H9 (cell line): ENCODE measurements around the gene ZFPL1. TPM values are rescaled to one million over a fixed set of nuclear protein-coding genes. Genes with fewer than 3 reads are reported as not detected.

Experiments used
- DNase-seq: peaks from one replicate; pipeline ENCODE4 v3.0.0-alpha.2; 2017
- H2AFZ ChIP-seq: one replicate; pipeline ENCODE4 v1.6.1; 2013; ENCODE audit warnings: mild to moderate bottlenecking, low read length, control low read depth, moderate library complexity
- H2AK5ac ChIP-seq: 2 replicates; pipeline ENCODE4 v1.6.1; 2013; ENCODE audit warnings: low read length, control low read depth, mixed read lengths; ENCODE audit not compliant: insufficient read length
- H2BK120ac ChIP-seq: one replicate; pipeline ENCODE4 v1.6.1; 2013; ENCODE audit warnings: low read depth, mild to moderate bottlenecking, low read length, control low read depth, inconsistent platforms; ENCODE audit not compliant: poor library complexity, severe bottlenecking
- H2BK12ac ChIP-seq: 2 replicates; pipeline ENCODE4 v1.6.1; 2013; ENCODE audit warnings: low read length, control low read depth, mixed read lengths, low read depth; ENCODE audit not compliant: insufficient read length
- H2BK15ac ChIP-seq: 2 replicates; pipeline ENCODE4 v1.6.1; 2013; ENCODE audit warnings: low read depth, low read length, control low read depth
- H2BK20ac ChIP-seq: one replicate; pipeline ENCODE4 v1.6.1; 2013; ENCODE audit warnings: low read depth, mild to moderate bottlenecking, low read length, control low read depth, inconsistent platforms; ENCODE audit not compliant: poor library complexity, severe bottlenecking
- H2BK5ac ChIP-seq: 2 replicates; pipeline ENCODE4 v1.6.1; 2013; ENCODE audit warnings: low read length, control low read depth, mixed read lengths; ENCODE audit not compliant: insufficient read length
- H3K14ac ChIP-seq: 2 replicates; pipeline ENCODE4 v1.6.1; 2013; ENCODE audit warnings: low read length, control low read depth; ENCODE audit not compliant: insufficient read depth
- H3K18ac ChIP-seq: 2 replicates; pipeline ENCODE4 v1.6.1; 2013; ENCODE audit warnings: low read depth, mild to moderate bottlenecking, mixed read lengths, low read length, control low read depth; ENCODE audit not compliant: insufficient read length
- H3K23ac ChIP-seq: 2 replicates; pipeline ENCODE4 v1.6.1; 2013; ENCODE audit warnings: low read length, control low read depth, mixed read lengths, low read depth; ENCODE audit not compliant: insufficient read length
- H3K23me2 ChIP-seq: 2 replicates; pipeline ENCODE4 v1.6.1; 2013; ENCODE audit warnings: low read depth, mild to moderate bottlenecking, mixed read lengths, low read length, control low read depth; ENCODE audit not compliant: insufficient read length, poor library complexity, severe bottlenecking
- H3K27ac ChIP-seq: 2 replicates; pipeline ENCODE4 v1.5.1; 2013; ENCODE audit warnings: low read length, control low read depth, mixed read lengths, low read depth; ENCODE audit not compliant: insufficient read length
- H3K27me3 ChIP-seq: 2 replicates; pipeline ENCODE4 v1.6.1; 2013; ENCODE audit warnings: low read length, control low read depth, inconsistent platforms; ENCODE audit not compliant: insufficient read depth
- H3K4ac ChIP-seq: 2 replicates; pipeline ENCODE4 v1.6.1; 2013; ENCODE audit warnings: low read depth, mild to moderate bottlenecking, control low read depth, inconsistent platforms, low read length, moderate library complexity
- H3K4me1 ChIP-seq: 2 replicates; pipeline ENCODE4 v1.6.1; 2013; ENCODE audit warnings: low read length, control low read depth, inconsistent platforms; ENCODE audit not compliant: insufficient read depth
- H3K4me2 ChIP-seq: 2 replicates; pipeline ENCODE4 v1.6.1; 2013; ENCODE audit warnings: low read length, control low read depth, mixed read lengths; ENCODE audit not compliant: insufficient read length, insufficient read depth
- H3K56ac ChIP-seq: 2 replicates; pipeline ENCODE4 v1.6.1; 2013; ENCODE audit warnings: low read depth, mild to moderate bottlenecking, mixed read lengths, low read length, control low read depth; ENCODE audit not compliant: insufficient read length
- H3K79me1 ChIP-seq: 2 replicates; pipeline ENCODE4 v1.6.1; 2013; ENCODE audit warnings: low read depth, mild to moderate bottlenecking, moderate library complexity, low read length, control low read depth, inconsistent platforms; ENCODE audit not compliant: insufficient read depth, poor library complexity, severe bottlenecking
- H3K79me2 ChIP-seq: 2 replicates; pipeline ENCODE4 v1.6.1; 2013; ENCODE audit warnings: low read length, control low read depth, inconsistent platforms; ENCODE audit not compliant: insufficient read depth
- H3K9ac ChIP-seq: 2 replicates; pipeline ENCODE4 v1.6.1; 2013; ENCODE audit warnings: low read length, control low read depth, mixed read lengths; ENCODE audit not compliant: insufficient read length; ENCODE audit errors: extremely low read depth
- H3K9me3 ChIP-seq: one replicate; pipeline ENCODE4 v1.6.1; 2013; ENCODE audit warnings: low read depth, low read length, inconsistent platforms; ENCODE audit not compliant: control insufficient read depth
- H3T11ph ChIP-seq: one replicate; pipeline ENCODE4 v1.6.1; 2013; ENCODE audit warnings: mild to moderate bottlenecking, low read length, control low read depth, inconsistent platforms
- H4K20me1 ChIP-seq: one replicate; pipeline ENCODE4 v1.6.1; 2013; ENCODE audit not compliant: control insufficient read depth, insufficient read length, insufficient read depth
- H4K5ac ChIP-seq: 2 replicates; pipeline ENCODE4 v1.6.1; 2013; ENCODE audit warnings: low read depth, mild to moderate bottlenecking, mixed read lengths, low read length, control low read depth; ENCODE audit not compliant: insufficient read length
- H4K8ac ChIP-seq: replicated peaks from 2 replicates; pipeline ENCODE4 v1.6.1; 2013; ENCODE audit warnings: low read length, control low read depth, mixed read lengths, low read depth; ENCODE audit not compliant: insufficient read length
- H4K91ac ChIP-seq: 2 replicates; pipeline ENCODE4 v1.6.1; 2013; ENCODE audit warnings: low read depth, mild to moderate bottlenecking, moderate library complexity, mixed read lengths, low read length, control low read depth; ENCODE audit not compliant: insufficient read length
- H3K27ac Mint-ChIP-seq, 3 experiments: 2 replicates in 2 of 3; 3 replicates in 1 of 3; pipeline ENCODE4 v1.8.0; 2020 to 2021; ENCODE audit warnings: mixed read lengths in 3 of 3, mild to moderate bottlenecking in 1 of 3, moderate library complexity in 1 of 3
- H3K27me3 Mint-ChIP-seq: 2 replicates; pipeline ENCODE4 v1.8.0; 2021; ENCODE audit warnings: low read depth, mild to moderate bottlenecking, moderate library complexity, mixed read lengths
- H3K36me3 Mint-ChIP-seq, 3 experiments: 2 replicates in 2 of 3; 3 replicates in 1 of 3; pipeline ENCODE4 v1.8.0; 2020 to 2021; ENCODE audit warnings: low read depth in 3 of 3, mixed read lengths in 3 of 3; ENCODE audit not compliant: insufficient read depth in 1 of 3
- H3K4me1 Mint-ChIP-seq, 2 experiments: 2 replicates each; pipeline ENCODE4 v1.8.0; 2020; ENCODE audit warnings: mixed read lengths in 2 of 2
- H3K4me3 Mint-ChIP-seq, 2 experiments: 2 replicates in 1 of 2; 3 replicates in 1 of 2; pipeline ENCODE4 v1.8.0; 2020 to 2021; ENCODE audit warnings: mild to moderate bottlenecking in 2 of 2, mixed read lengths in 2 of 2, moderate library complexity in 1 of 2
- H3K9me3 Mint-ChIP-seq, 2 experiments: 2 replicates in 1 of 2; 3 replicates in 1 of 2; pipeline ENCODE4 v1.8.0; 2020; ENCODE audit warnings: mild to moderate bottlenecking in 2 of 2, mixed read lengths in 2 of 2, moderate library complexity in 1 of 2
- CTCF ChIP-seq: fragments of 200-600 bp; sonication (generic); conservative IDR thresholded peaks from 3 replicates; pipeline ENCODE4 v1.8.0; 2021; ENCODE audit warnings: antibody characterized with exemption, mild to moderate bottlenecking
- WGBS: extraction: QIAGEN DNeasy Blood & Tissue Kit; methylation state at CpG from one replicate; pipeline ENCODE4 v1.1.7; 2013; ENCODE audit warnings: missing lambda C conversion rate, low lambda C conversion rate, mixed read lengths; ENCODE audit not compliant: insufficient read length; ENCODE audit errors: extremely low coverage; 5-methylcytosine and 5-hydroxymethylcytosine counted together
- total RNA-seq: library from RNA; stranded (reverse); gene quantifications from 2 replicates; pipeline ENCODE4 v1.2.1, GENCODE V29; 2021

The ZFPL1 gene
- total RNA-seq, 1 experiment from 2014 or later: 24.2 TPM

GRCh38 chr11:65117206-65118096 lies 33.4 kb downstream of the ZFPL1 start, which contains the start of gene ZNHIT2:
Gene ZNHIT2 (minus strand): TSS chr11:65117701. CDS start chr11:65117653, 48 bp downstream.
- Histone ChIP-seq H2AFZ (no peak within 1 kb of the TSS), H2BK12ac (no peak within 1 kb of the TSS), H3K27me3 (no peaks in the 10 kb centered on the region), H2BK5ac (no peak within 1 kb of the TSS), H2BK20ac (no peak within 1 kb of the TSS), H3K79me2 (peaks cover 6% of the 10 kb centered on the region; the same call in 1 of the 2 replicates), H2AK5ac (no peak within 1 kb of the TSS), H3K56ac (no peak within 1 kb of the TSS), H3K18ac (peak within 1 kb of the TSS; percentile 88), H3K9ac (peak within 1 kb of the TSS; percentile 82), H3T11ph (no peak within 1 kb of the TSS), H4K20me1 (no peaks in the 10 kb centered on the region), H2BK15ac (no peak within 1 kb of the TSS), H3K79me1 (no peaks in the 10 kb centered on the region), H4K91ac (no peak within 1 kb of the TSS), H4K8ac (no peak within 1 kb of the TSS), H2BK120ac (no peak within 1 kb of the TSS), H3K4me2 (peak within 1 kb of the TSS; percentile 74), H3K4ac (no peak within 1 kb of the TSS; the same call in 1 of the 2 replicates), H3K14ac (peak within 1 kb of the TSS; percentile 91), H4K5ac (no peak within 1 kb of the TSS), H3K27ac (no peak within 1 kb of the TSS), H3K23ac (no peak within 1 kb of the TSS), H3K9me3 (no peaks in the 10 kb centered on the region), H3K23me2 (peaks cover 21% of the 10 kb centered on the region), H3K4me1 (no peaks in the 10 kb centered on the region)
- Mint-ChIP-seq H3K4me3 (peak within 1 kb of the TSS; percentile 84 to 89), H3K9me3 (no peaks in the 10 kb centered on the region), H3K27ac (peak within 1 kb of the TSS; percentile 92 to 98 (median 96)), H3K27me3 (peaks cover 1% of the 10 kb centered on the region; the same call in 1 of the 2 replicates), H3K36me3 (peaks cover 32 to 67% (median 65%) of the 10 kb centered on the region in 3 experiments), H3K4me1 (peaks cover 14 to 26% of the 10 kb centered on the region in 2 experiments)
- DNase-seq: peak; percentile 99
- peak; percentile 96 for TF ChIP-seq CTCF
- WGBS: no CpG with 5 or more reads among the region's 89 CpGs
